Stimulated activated CD8-positive, alpha-beta memory T cell treated with anti-CD3 and anti-CD28 coated beads, Interleukin-15, amount 100 ng/mL, for 4 hours (primary cell): ENCODE results near the gene ZNF205.
"Not testable (repeated sequence)": the region's sequence is repeated elsewhere in the genome, so short reads cannot be mapped to it uniquely, and the experiment has no call there.

ENCODE experiments used
- DNase-seq, 2 donors: peaks; one replicate each; pipeline ENCODE4 v3.0.0-alpha.2; 2020; ENCODE audit warnings: low read depth in 2 of 2

Gene ZNF205

GRCh38 chr16:3131755-3132377 lies 19.5 kb downstream of the ZNF205 start:
- no peak for DNase-seq

- no peak for DNase-seq
These were observed 21.5 kb downstream of the ZNF205 start for GRCh38 chr16:3133844-3134243.

GRCh38 chr16:3134338-3135125 lies 22.1 kb downstream of the ZNF205 start, which contains the start of gene ZNF213:
TSS of gene ZNF213 (plus strand) at chr16:3135029. CDS start at chr16:3137281, 2,252 bp downstream.
- peak; percentile 81 to 91 for DNase-seq

- no peak for DNase-seq
These were observed 22.8 kb downstream of the ZNF205 start for GRCh38 chr16:3135126-3135715.

GRCh38 chr16:3137267-3137666 lies 24.9 kb downstream of the ZNF205 start:
- no peak for DNase-seq

- DNase-seq, result no peak
These were observed 26.0 kb downstream of the ZNF205 start for GRCh38 chr16:3138342-3138741.

- no peak for DNase-seq
These were observed 26.5 kb downstream of the ZNF205 start for GRCh38 chr16:3138823-3139426.

- DNase-seq, result not testable (repeated sequence)
These were observed 27.2 kb downstream of the ZNF205 start for GRCh38 chr16:3139561-3139960.

GRCh38 chr16:3140603-3141427 lies 28.4 kb downstream of the ZNF205 start:
- DNase-seq, result no peak

- DNase-seq, result no peak
These were observed 29.5 kb downstream of the ZNF205 start for GRCh38 chr16:3141781-3142311.

- DNase-seq, result no peak
These were observed 29.9 kb downstream of the ZNF205 start for GRCh38 chr16:3142327-3142726.

GRCh38 chr16:3142770-3143169 lies 30.4 kb downstream of the ZNF205 start:
- no peak for DNase-seq

- no peak for DNase-seq
These were observed 30.8 kb downstream of the ZNF205 start for GRCh38 chr16:3143189-3143588.

- DNase-seq, result no peak
These were observed 31.4 kb downstream of the ZNF205 start for GRCh38 chr16:3143598-3144320.

GRCh38 chr16:3144321-3144983 lies 32.1 kb downstream of the ZNF205 start:
- DNase-seq, result no peak

- no peak for DNase-seq
These were observed 32.8 kb downstream of the ZNF205 start for GRCh38 chr16:3145151-3145550.

GRCh38 chr16:3145660-3146059 lies 33.3 kb downstream of the ZNF205 start:
- no peak for DNase-seq

- DNase-seq, result no peak
These were observed 34.8 kb downstream of the ZNF205 start for GRCh38 chr16:3147046-3147756.

- no peak for DNase-seq
These were observed 35.3 kb downstream of the ZNF205 start for GRCh38 chr16:3147757-3148104.
